HepG2 (cell line): Measurements from ENCODE around the gene IFNA6. TPM values are rescaled to one million over a fixed set of nuclear protein-coding genes. Genes with fewer than 3 reads are reported as not detected.

ENCODE experiments used
- ATAC-seq: fragments of 200-7000 bp; cut with Tn5 transposase; 3 replicates; pipeline ENCODE4 v1.9.1; 2020; ENCODE audit warnings: mild to moderate bottlenecking, moderate library complexity
- BruUV-seq: library from RNA; stranded (reverse); fragments of 400-500 nt; replicated peaks from 2 replicates; lab custom pipeline; 2021; lab: Mats Ljungman, UMichigan
- CTCF ChIA-PET: fragments of 300-600 bp; formaldehyde crosslinking; extraction: SDS; loops from one replicate; lab custom pipeline; 2021; ENCODE audit warnings: low total read pairs, inconsistent platforms, low intra/inter-chr PET ratio; lab: Yijun Ruan, JAX
- POLR2A ChIA-PET: fragments of 350-600 bp; sonication (Branson Sonifier 250); formaldehyde crosslinking; loops from one replicate; lab custom pipeline; 2020; ENCODE audit warnings: antibody characterized with exemption, inconsistent platforms; lab: Yijun Ruan, JAX
- DNase-seq: peaks from one replicate; pipeline ENCODE4 v3.0.0-alpha.2; 2015; ENCODE audit warnings: low spot score
- FAIRE-seq: peaks from 3 replicates; lab custom pipeline; 2011; peaks lifted over from hg19 to GRCh38; lab: Jason Lieb, UNC
- H2AFZ ChIP-seq: one replicate; pipeline ENCODE4 v1.6.1; 2011; ENCODE audit warnings: low read length, inconsistent platforms
- H3K27ac ChIP-seq: fragments of 300-600 bp; 3 replicates; pipeline ENCODE4 v1.8.0; 2011; ENCODE audit warnings: mixed run types, mild to moderate bottlenecking, mixed read lengths, low read length, inconsistent platforms; ENCODE audit not compliant: insufficient read depth; ENCODE audit errors: extremely low read length
- H3K27me3 ChIP-seq, 2 experiments: fragments of 200-600 bp in 1 of 2; 2 replicates in 1 of 2; 3 replicates in 1 of 2; pipeline versions ENCODE4 v1.6.0 to v1.8.0; 2011; ENCODE audit warnings: low read length in 2 of 2, mild to moderate bottlenecking in 2 of 2, moderate library complexity in 2 of 2, inconsistent platforms in 1 of 2; ENCODE audit not compliant: insufficient read depth in 2 of 2, control insufficient read depth in 1 of 2
- H3K36me3 ChIP-seq, 2 experiments: fragments of 200-600 bp in 1 of 2; replicated peaks in 1 of 2; 2 replicates in 1 of 2; 3 replicates in 1 of 2; pipeline versions ENCODE4 v1.5.1 to v1.8.0; 2011; ENCODE audit warnings: low read length in 2 of 2, inconsistent platforms in 1 of 2; ENCODE audit not compliant: insufficient read depth in 2 of 2, control insufficient read depth in 1 of 2
- H3K4me1 ChIP-seq: 2 replicates; pipeline ENCODE4 v1.5.1; 2012; ENCODE audit warnings: low read length, inconsistent platforms; ENCODE audit not compliant: insufficient read depth
- H3K4me2 ChIP-seq: 2 replicates; pipeline ENCODE4 v1.6.0; 2011; ENCODE audit warnings: low read depth, low read length, inconsistent platforms
- H3K4me3 ChIP-seq, 3 experiments: fragments of 200-600 bp in 1 of 3; sonication (generic), shearing (Covaris generic) in 1 of 3; replicated peaks in 1 of 3; 2 replicates each; pipeline ENCODE4 v1.5.1; 2011 to 2016; ENCODE audit warnings: low read length in 3 of 3, inconsistent platforms in 2 of 3, low read depth in 2 of 3, mild to moderate bottlenecking in 2 of 3, control low read depth in 1 of 3, mixed read lengths in 1 of 3; ENCODE audit not compliant: insufficient read depth in 1 of 3
- H3K79me2 ChIP-seq: one replicate; pipeline ENCODE4 v1.6.1; 2011; ENCODE audit warnings: low read length, inconsistent platforms; ENCODE audit not compliant: insufficient read depth
- H3K9ac ChIP-seq: 2 replicates; pipeline ENCODE4 v1.6.0; 2011; ENCODE audit warnings: mild to moderate bottlenecking, low read depth, low read length, inconsistent platforms; ENCODE audit not compliant: insufficient read depth
- H3K9me3 ChIP-seq: 2 replicates; pipeline ENCODE4 v1.5.1; 2012; ENCODE audit warnings: mild to moderate bottlenecking, low read length
- H4K20me1 ChIP-seq: 2 replicates; pipeline ENCODE4 v1.6.0; 2011; ENCODE audit warnings: inconsistent platforms, mild to moderate bottlenecking, low read length, moderate library complexity; ENCODE audit not compliant: insufficient read depth
- ATRX ChIP-seq: sonication (generic); formaldehyde crosslinking; IDR thresholded peaks from 2 replicates; pipeline ENCODE4 v1.4.0; 2020; ENCODE audit warnings: missing genetic modification reagents, borderline replicate concordance
- HIC2 ChIP-seq: sonication (generic); formaldehyde crosslinking; IDR thresholded peaks from 2 replicates; pipeline ENCODE4 v1.9.0; 2022; ENCODE audit warnings: low read depth, missing genetic modification reagents
- KLF11 ChIP-seq: IDR thresholded peaks from 2 replicates; pipeline ENCODE4 v1.6.1; 2016; ENCODE audit warnings: missing compliant biosample characterization
- KLF16 ChIP-seq, 2 experiments: sonication (generic) in 1 of 2; formaldehyde crosslinking in 1 of 2; IDR thresholded peaks; 2 replicates each; pipeline versions ENCODE4 v1.6.1 to v1.8.0; 2016 to 2023; ENCODE audit warnings: missing genetic modification reagents in 2 of 2, missing compliant biosample characterization in 1 of 2
- SRF ChIP-seq: IDR thresholded peaks from 2 replicates; pipeline ENCODE4 v1.6.1; 2011; ENCODE audit warnings: mild to moderate bottlenecking, low read depth, low read length, moderate library complexity
- TARDBP ChIP-seq: sonication (generic); formaldehyde crosslinking; IDR thresholded peaks from 2 replicates; pipeline ENCODE4 v1.8.0; 2022; ENCODE audit warnings: mild to moderate bottlenecking, missing genetic modification reagents
- ZNF333 ChIP-seq: sonication (generic); formaldehyde crosslinking; IDR thresholded peaks from 2 replicates; pipeline ENCODE4 v1.4.0; 2020; ENCODE audit warnings: mild to moderate bottlenecking, missing genetic modification reagents, borderline replicate concordance
- WGBS: methylation state at CpG from one replicate; pipeline ENCODE4 v1.1.6; 2017; ENCODE audit warnings: low lambda C conversion rate; 5-methylcytosine and 5-hydroxymethylcytosine counted together
- in situ Hi-C: cut with HindIII; loops from 2 replicates; pipeline ENCODE4 v1.10.0; 2017; ENCODE audit warnings: low pct_unique_long_range_greater_than_20kb; ENCODE audit not compliant: extremely low pct_ligation_motif_present
- intact Hi-C: fragments of 100-400 bp; cut with micrococcal nuclease; formaldehyde crosslinking; loops from one replicate; pipeline ENCODE4 v1.10.0; 2022; ENCODE audit not compliant: unreplicated experiment
- polyA plus RNA-seq, 8 experiments: library from polyadenylated mRNA; depleted of rRNA in 3 of 8; stranded (reverse) in 7 of 8; unstranded in 1 of 8; fragments of >200 nt; fragmentation: Illumina TruSeq in 4 of 8; extraction: Trizol in 4 of 8; gene quantifications; 2 replicates each; pipeline versions ENCODE4 v1.2.1 to v1.2.3, GENCODE V29; 2011 to 2016; ENCODE audit warnings: low read depth in 4 of 8, missing spikeins in 1 of 8, mixed read lengths in 1 of 8; ENCODE audit not compliant: insufficient read depth in 1 of 8
- total RNA-seq, 5 experiments: library from RNA; depleted of rRNA; stranded (reverse); fragments of >200 nt; fragmentation: Illumina TruSeq; extraction: Trizol; gene quantifications; 2 replicates each; pipeline ENCODE4 v1.2.3, GENCODE V29; 2016; ENCODE audit warnings: low read depth in 1 of 5

The IFNA6 gene
- total and polyA plus RNA-seq, 2 of the 13 experiments (the other 11 are each of a cell fraction or from before 2014, with no cell fraction given) = not detected

- Histone ChIP-seq H3K27me3 (no peaks in the 10 kb centered on the region), H3K4me3 (no peak overlapping the region), H3K9ac (no peak overlapping the region), H3K79me2 (no peaks in the 10 kb centered on the region), H3K4me1 (no peaks in the 10 kb centered on the region), H3K9me3 (no peaks in the 10 kb centered on the region), H4K20me1 (no peaks in the 10 kb centered on the region), H2AFZ (no peak overlapping the region), H3K36me3 (peaks cover 0 to 11% of the 10 kb centered on the region in 2 experiments; a peak in 1 of 5 replicates), H3K27ac (no peak overlapping the region), H3K4me2 (no peak overlapping the region)
- in situ Hi-C loops = no loop called here
- ATAC-seq = no peak
- CTCF ChIA-PET = no interaction called here
- no TSS peak for BruUV-seq
- no peak for DNase-seq
- WGBS = 86% methylated on average over 2 of the region's 2 CpGs
- intact Hi-C loops = no loop called here
- TF ChIP-seq KLF16 (CRISPR knock-in tag; IDR thresholded peaks at IDR 0.05) (no peak), KLF11 (CRISPR knock-in tag) (no peak), SRF (no peak), ZNF333 (CRISPR knock-in tag) (no peak), ATRX (no peak), HIC2 (CRISPR knock-in tag) (no peak), TARDBP (CRISPR knock-in tag) (no peak)
- POLR2A ChIA-PET = no interaction called here
- FAIRE-seq = no peak
These were observed 30.2 kb downstream of the IFNA6 start for GRCh38 chr9:21320465-21320864.
